GM12801 (cell line): ENCODE results near the gene AHNAK.

Experiments used
- CTCF ChIP-seq: IDR thresholded peaks from one replicate; pipeline ENCODE4 v1.5.1; 2011; ENCODE audit warnings: control low read depth; ENCODE audit not compliant: insufficient read length; ENCODE audit errors: extremely low read depth

AHNAK gene

GRCh38 chr11:62444835-62445234 lies 101.8 kb downstream of the AHNAK start:
- no peak for TF ChIP-seq CTCF

- TF ChIP-seq CTCF, result no peak
These were observed 102.3 kb downstream of the AHNAK start for GRCh38 chr11:62444236-62444833.

- no peak for TF ChIP-seq CTCF
These were observed 103.0 kb downstream of the AHNAK start for GRCh38 chr11:62443390-62444235.

- no peak for TF ChIP-seq CTCF
These were observed 106.6 kb downstream of the AHNAK start for GRCh38 chr11:62439785-62440602.

- TF ChIP-seq CTCF, result no peak
These were observed 108.0 kb downstream of the AHNAK start for GRCh38 chr11:62438641-62439040.

- TF ChIP-seq CTCF, result no peak
These were observed 109.0 kb downstream of the AHNAK start for GRCh38 chr11:62437616-62438015.
